ENCODE results near the gene APOBEC3H.

GRCh38 chr22:39087881-39088684 is 9.0 kb upstream of the APOBEC3H start:
- TF ChIP-seq CTCF (conservative IDR thresholded peaks at IDR 0.05) (no peak), EZH2 (IDR thresholded peaks at IDR 0.05; ENCODE audit: low read depth) (no peak)
